Astrocyte (in vitro differentiated cells and primary cell): ENCODE results near the gene RBM19. TPM values are rescaled to one million over a fixed set of nuclear protein-coding genes. Genes with fewer than 3 reads are reported as not detected.

ENCODE experiments used
- DNase-seq: peaks from one replicate; pipeline ENCODE4 v3.0.0-alpha.2; 2010; ENCODE audit warnings: low read depth
- FAIRE-seq: peaks from 2 replicates; lab custom pipeline; 2011; peaks lifted over from hg19 to GRCh38; lab: Jason Lieb, UNC
- H2AFZ ChIP-seq: 2 replicates; pipeline ENCODE4 v1.6.0; 2012; ENCODE audit warnings: low read depth, low read length, inconsistent platforms
- H3K27ac ChIP-seq: 2 replicates; pipeline ENCODE4 v1.5.1; 2011; ENCODE audit warnings: low read depth, low read length, inconsistent platforms
- H3K27me3 ChIP-seq: 2 replicates; pipeline ENCODE4 v1.6.0; 2011; ENCODE audit warnings: low read length, inconsistent platforms; ENCODE audit not compliant: insufficient read depth
- H3K36me3 ChIP-seq: 2 replicates; pipeline ENCODE4 v1.5.1; 2011; ENCODE audit warnings: low read length, inconsistent platforms; ENCODE audit not compliant: insufficient read depth
- H3K4me1 ChIP-seq: 2 replicates; pipeline ENCODE4 v1.5.1; 2011; ENCODE audit warnings: low read length, inconsistent platforms; ENCODE audit not compliant: insufficient read depth
- H3K4me2 ChIP-seq: 2 replicates; pipeline ENCODE4 v1.6.0; 2012; ENCODE audit warnings: low read length, inconsistent platforms
- H3K4me3 ChIP-seq: 2 replicates; pipeline ENCODE4 v1.5.1; 2011; ENCODE audit warnings: low read depth, mild to moderate bottlenecking, low read length, inconsistent platforms; ENCODE audit not compliant: insufficient read depth
- H3K79me2 ChIP-seq: 2 replicates; pipeline ENCODE4 v1.6.0; 2012; ENCODE audit warnings: mild to moderate bottlenecking, low read length, inconsistent platforms; ENCODE audit not compliant: insufficient read depth
- H3K9ac ChIP-seq: 2 replicates; pipeline ENCODE4 v1.6.0; 2012; ENCODE audit warnings: mild to moderate bottlenecking, low read length, inconsistent platforms
- H3K9me3 ChIP-seq: 2 replicates; pipeline ENCODE4 v1.5.1; 2012; ENCODE audit warnings: low read depth, mild to moderate bottlenecking, low read length, inconsistent platforms; ENCODE audit not compliant: insufficient read depth
- H4K20me1 ChIP-seq: 2 replicates; pipeline ENCODE4 v1.6.0; 2012; ENCODE audit warnings: low read length, inconsistent platforms; ENCODE audit not compliant: insufficient read depth
- H3K27ac Mint-ChIP-seq: one replicate; pipeline ENCODE4 v1.8.0; 2021; ENCODE audit warnings: mild to moderate bottlenecking, mixed read lengths; ENCODE audit not compliant: unreplicated experiment
- H3K27me3 Mint-ChIP-seq: one replicate; pipeline ENCODE4 v1.8.0; 2021; ENCODE audit warnings: low read depth, mixed read lengths; ENCODE audit not compliant: unreplicated experiment
- H3K36me3 Mint-ChIP-seq: one replicate; pipeline ENCODE4 v1.8.0; 2021; ENCODE audit warnings: low read depth, mixed read lengths; ENCODE audit not compliant: unreplicated experiment
- H3K4me1 Mint-ChIP-seq: one replicate; pipeline ENCODE4 v1.8.0; 2021; ENCODE audit warnings: low read depth, mixed read lengths; ENCODE audit not compliant: unreplicated experiment
- H3K4me3 Mint-ChIP-seq: one replicate; pipeline ENCODE4 v1.8.0; 2021; ENCODE audit warnings: mild to moderate bottlenecking, moderate library complexity, mixed read lengths; ENCODE audit not compliant: unreplicated experiment
- H3K9me3 Mint-ChIP-seq: one replicate; pipeline ENCODE4 v1.8.0; 2021; ENCODE audit warnings: mild to moderate bottlenecking, mixed read lengths; ENCODE audit not compliant: unreplicated experiment
- CTCF ChIP-seq: IDR thresholded peaks from 2 replicates; pipeline ENCODE4 v1.5.1; 2011; ENCODE audit warnings: low read depth, mild to moderate bottlenecking, inconsistent platforms, low read length, moderate library complexity; ENCODE audit not compliant: insufficient read depth
- EZH2 ChIP-seq: IDR thresholded peaks from 2 replicates; pipeline ENCODE4 v1.6.1; 2012; ENCODE audit warnings: mild to moderate bottlenecking, low read length, inconsistent platforms; ENCODE audit not compliant: insufficient read depth
- total RNA-seq: library from RNA; stranded (reverse); gene quantifications from 2 replicates; pipeline ENCODE4 v1.2.1, GENCODE V29; 2021

The RBM19 gene
- total RNA-seq, 1 donor from 2014 or later, result 32.3 TPM

GRCh38 chr12:113914176-113914575 lies 51.9 kb downstream of the RBM19 start:
- H3K79me2 ChIP-seq, result no peaks in the 10 kb centered on the region
- H3K27me3 ChIP-seq, result no peaks in the 10 kb centered on the region
- no peak overlapping the region for H3K4me3 ChIP-seq
- Mint-ChIP-seq H3K4me3 (no peak overlapping the region), H3K4me1 (no peaks in the 10 kb centered on the region), H3K36me3 (peaks cover 14% of the 10 kb centered on the region), H3K27ac (no peak overlapping the region), H3K27me3 (peaks cover 1% of the 10 kb centered on the region), H3K9me3 (peaks cover 5% of the 10 kb centered on the region)
- no peak overlapping the region for H3K9ac ChIP-seq
- no peak overlapping the region for H2AFZ ChIP-seq
- H3K9me3 ChIP-seq, result no peaks in the 10 kb centered on the region
- TF ChIP-seq CTCF, result no peak
- TF ChIP-seq EZH2, result no peak
- DNase-seq (no peak), FAIRE-seq (no peak)
- no peak overlapping the region for H3K4me2 ChIP-seq
- H4K20me1 ChIP-seq, result peaks cover 6% of the 10 kb centered on the region
- H3K4me1 ChIP-seq, result no peaks in the 10 kb centered on the region
- H3K27ac ChIP-seq, result no peak overlapping the region
- H3K36me3 ChIP-seq, result peaks cover 13% of the 10 kb centered on the region

- Histone ChIP-seq H3K9ac (no peak overlapping the region), H2AFZ (no peak overlapping the region), H3K9me3 (no peaks in the 10 kb centered on the region), H3K36me3 (peaks cover 13% of the 10 kb centered on the region), H3K27ac (no peak overlapping the region), H3K4me3 (no peak overlapping the region), H3K79me2 (no peaks in the 10 kb centered on the region), H3K27me3 (no peaks in the 10 kb centered on the region), H3K4me1 (no peaks in the 10 kb centered on the region), H3K4me2 (no peak overlapping the region), H4K20me1 (peaks cover 6% of the 10 kb centered on the region)
- no peak for TF ChIP-seq EZH2
- TF ChIP-seq CTCF, result peak; percentile 92
- no peak overlapping the region for H3K4me3 Mint-ChIP-seq
- H3K27me3 Mint-ChIP-seq, result peaks cover 1% of the 10 kb centered on the region
- peaks cover 15% of the 10 kb centered on the region for H3K36me3 Mint-ChIP-seq
- no peak overlapping the region for H3K27ac Mint-ChIP-seq
- H3K4me1 Mint-ChIP-seq, result no peaks in the 10 kb centered on the region
- FAIRE-seq (peak; percentile 5), DNase-seq (peak; percentile 39)
- peaks cover 5% of the 10 kb centered on the region for H3K9me3 Mint-ChIP-seq
Measured at GRCh38 chr12:113912760-113913329, 53.3 kb downstream of the RBM19 start.

- Histone ChIP-seq H3K9me3 (no peaks in the 10 kb centered on the region), H3K79me2 (no peaks in the 10 kb centered on the region), H3K9ac (no peak overlapping the region), H3K27me3 (no peaks in the 10 kb centered on the region), H3K4me2 (no peak overlapping the region), H3K4me1 (no peaks in the 10 kb centered on the region), H3K4me3 (no peak overlapping the region), H4K20me1 (peaks cover 6% of the 10 kb centered on the region), H3K27ac (no peak overlapping the region), H3K36me3 (peaks cover 11% of the 10 kb centered on the region), H2AFZ (no peak overlapping the region)
- Mint-ChIP-seq H3K4me1 (no peaks in the 10 kb centered on the region), H3K4me3 (no peak overlapping the region), H3K27me3 (peaks cover 3% of the 10 kb centered on the region), H3K36me3 (peaks cover 12% of the 10 kb centered on the region), H3K9me3 (peaks cover 5% of the 10 kb centered on the region), H3K27ac (no peak overlapping the region)
- DNase-seq (no peak), FAIRE-seq (no peak)
- TF ChIP-seq CTCF (no peak), EZH2 (no peak)
Measured at GRCh38 chr12:113911971-113912759, 54.0 kb downstream of the RBM19 start.
